DLD1 (cell line): ENCODE measurements around the gene ADARB1.

Experiments used
- in situ Hi-C: cut with HindIII; loops from 2 replicates; pipeline ENCODE4 v1.10.0; 2017; ENCODE audit warnings: low sequenced_read_pairs

ADARB1 gene

DNA sequence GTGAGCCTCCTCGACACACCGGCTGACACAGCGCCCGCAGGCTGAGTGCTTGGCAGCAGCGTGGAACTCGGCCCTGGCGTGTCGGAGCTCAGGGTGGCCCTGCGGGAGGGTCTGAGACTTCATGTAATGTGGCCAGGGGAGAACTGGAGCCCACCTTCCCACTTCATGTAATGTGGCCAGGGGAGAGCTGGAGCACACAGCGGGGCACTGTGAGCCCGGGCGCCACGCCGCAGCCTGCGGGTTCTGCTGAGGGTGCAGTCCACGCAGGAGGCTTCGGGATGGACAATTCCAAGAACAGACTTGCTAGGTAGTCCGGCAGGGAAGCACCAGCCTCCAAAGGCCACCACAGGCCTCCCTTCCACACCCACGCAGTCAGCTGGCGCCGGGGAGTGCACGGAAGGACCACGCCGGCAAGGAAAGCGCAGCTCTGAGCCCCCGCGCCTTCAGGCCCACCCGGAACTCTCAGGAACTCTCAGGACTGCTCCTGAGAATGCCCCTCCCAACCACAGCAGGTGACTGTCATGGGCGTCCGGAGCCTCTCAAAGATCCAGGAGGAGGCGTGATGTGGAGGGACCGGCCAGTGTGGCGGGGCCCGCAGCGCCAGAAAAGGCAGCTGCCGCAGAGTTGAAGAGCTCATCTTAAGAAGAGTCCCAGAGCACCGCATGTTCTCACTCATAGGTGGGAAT, 19.3 kb upstream of the ADARB1 start:
- in situ Hi-C loops, result no loop called here

DNA sequence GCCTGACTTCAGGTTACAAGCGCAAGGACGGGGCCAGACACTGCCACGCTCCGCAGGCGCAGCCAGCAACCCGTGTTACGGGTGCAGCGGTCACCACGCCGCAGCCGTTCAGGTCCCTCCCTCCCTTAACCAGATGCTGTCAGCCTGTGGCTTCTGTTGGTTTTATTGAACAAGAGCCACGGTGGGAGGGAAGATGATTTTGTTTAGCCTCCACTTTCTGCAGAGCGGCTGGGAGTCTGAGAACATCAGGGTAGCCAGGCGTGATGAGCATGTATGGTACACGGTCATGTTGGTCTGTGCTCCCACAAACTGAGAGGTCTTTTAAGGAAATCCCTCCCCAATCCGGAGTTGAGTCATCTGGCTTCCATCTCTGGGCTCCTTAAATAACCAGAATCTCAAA, 18.5 kb upstream of the ADARB1 start:
- in situ Hi-C loops, result no loop called here

DNA sequence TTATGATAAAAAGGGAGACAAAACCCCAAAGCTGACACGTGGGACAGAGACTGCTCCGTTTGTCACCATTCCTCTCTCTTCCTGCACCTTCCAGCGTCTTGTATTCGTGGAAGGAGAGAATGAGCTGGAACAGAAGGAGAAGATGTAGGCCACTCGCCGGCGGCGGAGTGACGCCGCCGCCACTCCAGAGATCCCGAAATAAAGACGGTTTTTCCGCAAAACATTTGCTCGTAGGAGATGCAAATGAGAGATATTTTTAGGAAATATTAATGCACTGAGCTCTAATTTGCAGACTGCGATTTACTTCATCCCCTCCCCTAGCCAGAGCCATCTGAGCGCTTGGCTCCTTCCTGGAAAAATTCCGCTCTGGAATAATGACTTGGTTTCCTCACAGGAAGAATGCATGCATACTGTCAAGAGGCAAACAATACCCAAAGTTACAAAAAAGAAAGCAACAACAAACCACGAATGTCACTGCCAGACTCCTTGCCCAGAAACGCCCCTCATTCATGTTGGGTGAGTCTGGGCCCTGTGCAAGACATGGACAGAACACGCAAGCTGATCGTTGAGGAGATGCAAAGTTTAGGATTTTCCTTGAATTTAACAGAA, 18.0 kb upstream of the ADARB1 start:
- in situ Hi-C loops, result no loop called here

- in situ Hi-C loops, result no loop called here
These were observed 17.3 kb upstream of the ADARB1 start for GRCh38 chr21:45056917-45057560.

DNA sequence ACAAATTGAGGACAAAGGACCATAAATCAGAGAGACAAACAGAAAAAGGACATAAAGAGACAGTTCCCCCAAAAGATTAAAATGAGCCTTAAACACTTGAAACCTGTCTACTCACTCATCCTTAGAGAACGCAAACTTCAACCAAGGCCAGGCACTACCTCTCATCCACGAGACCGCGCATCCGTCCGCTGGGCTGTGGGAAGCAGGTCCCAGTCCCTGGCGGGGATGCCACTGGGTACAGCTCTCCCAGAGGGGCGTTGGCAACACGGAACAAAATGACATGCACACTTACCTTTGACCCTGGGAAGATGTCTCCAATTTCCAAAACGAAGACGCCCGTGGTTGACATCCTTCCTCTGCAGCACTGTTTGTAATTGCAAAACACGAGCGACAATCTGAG, 16.5 kb upstream of the ADARB1 start:
- in situ Hi-C loops, result no loop called here

DNA sequence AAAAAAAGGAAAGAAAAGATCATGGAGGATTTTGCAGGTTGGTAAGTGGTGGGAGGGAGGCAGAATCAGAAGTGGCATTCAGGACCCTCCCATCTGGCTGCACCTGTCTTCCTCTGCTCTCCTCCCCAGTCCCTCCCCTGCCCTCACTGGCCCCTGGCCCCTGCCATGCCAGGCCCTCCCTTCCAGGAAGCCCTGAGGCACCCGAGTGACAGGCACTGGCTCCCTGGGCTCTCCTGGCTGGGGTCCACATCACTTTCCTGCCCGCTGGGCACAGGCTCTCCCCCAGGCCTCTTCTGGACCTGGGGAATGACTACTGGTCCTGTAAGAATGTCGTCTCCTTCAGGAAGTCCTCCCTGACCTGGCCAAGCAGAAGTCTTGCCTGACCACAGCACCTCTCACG, 15.3 kb upstream of the ADARB1 start:
- in situ Hi-C loops, result no loop called here

GRCh38 chr21:45060089-45060488, 14.3 kb upstream of the ADARB1 start:
- in situ Hi-C loops, result no loop called here

DNA sequence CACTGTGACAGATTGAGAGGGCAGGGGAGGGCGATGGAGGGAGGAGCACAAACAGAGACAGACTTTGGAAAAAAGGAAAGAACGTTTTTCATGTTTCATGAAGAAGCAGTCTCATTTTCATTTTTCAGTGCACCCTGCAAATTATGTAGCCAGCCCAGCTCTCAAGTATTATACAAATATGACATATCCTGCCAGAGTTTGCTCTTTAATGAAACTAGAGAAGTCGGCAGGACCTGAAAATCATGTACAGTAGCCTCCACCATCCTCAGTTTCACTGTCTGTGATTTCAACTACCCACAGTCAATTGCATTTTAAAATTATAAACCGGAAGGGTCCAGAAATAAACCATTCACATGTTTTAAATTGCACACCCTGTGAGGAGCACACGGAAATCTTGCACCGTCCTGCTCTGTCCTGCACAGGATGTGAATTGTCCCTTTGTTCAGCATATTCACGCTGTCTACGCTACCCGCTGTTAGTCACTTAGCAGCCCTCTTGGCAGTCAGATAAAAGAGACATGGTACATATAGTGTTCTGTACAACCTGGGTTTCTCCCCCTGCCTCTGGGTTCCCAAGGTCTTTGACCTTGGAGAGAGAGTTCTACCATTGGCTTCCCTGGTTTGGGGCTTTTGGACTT, 13.6 kb upstream of the ADARB1 start:
- in situ Hi-C loops, result no loop called here

GRCh38 chr21:45064091-45064490, 10.3 kb upstream of the ADARB1 start:
- in situ Hi-C loops, result no loop called here

GRCh38 chr21:45064618-45065399, 9.6 kb upstream of the ADARB1 start:
- in situ Hi-C loops, result no loop called here

GRCh38 chr21:45067462-45068285, 6.7 kb upstream of the ADARB1 start:
- in situ Hi-C loops, result no loop called here

- in situ Hi-C loops, result no loop called here
These were observed 5.3 kb upstream of the ADARB1 start for GRCh38 chr21:45069085-45069484.

DNA sequence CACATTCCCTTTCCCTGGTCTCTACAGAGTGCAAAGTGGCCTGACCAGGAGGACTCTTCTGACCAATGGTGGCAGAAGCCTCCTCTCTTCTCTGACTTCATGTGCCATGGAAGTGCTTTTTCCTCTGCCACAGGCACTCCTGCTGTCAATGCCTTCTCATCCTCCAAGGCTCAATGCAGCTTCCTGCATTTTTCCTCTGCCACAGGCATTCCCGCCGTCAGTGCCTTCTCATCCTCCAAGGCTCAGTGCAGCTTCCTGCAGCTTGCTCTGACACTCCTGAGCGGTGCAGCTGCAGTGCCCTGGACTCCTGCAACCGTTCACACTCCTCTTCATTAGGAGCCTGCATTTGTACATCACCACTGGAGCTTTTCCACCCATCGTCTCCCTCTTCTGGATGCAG, 4.7 kb upstream of the ADARB1 start:
- in situ Hi-C loops, result no loop called here

DNA sequence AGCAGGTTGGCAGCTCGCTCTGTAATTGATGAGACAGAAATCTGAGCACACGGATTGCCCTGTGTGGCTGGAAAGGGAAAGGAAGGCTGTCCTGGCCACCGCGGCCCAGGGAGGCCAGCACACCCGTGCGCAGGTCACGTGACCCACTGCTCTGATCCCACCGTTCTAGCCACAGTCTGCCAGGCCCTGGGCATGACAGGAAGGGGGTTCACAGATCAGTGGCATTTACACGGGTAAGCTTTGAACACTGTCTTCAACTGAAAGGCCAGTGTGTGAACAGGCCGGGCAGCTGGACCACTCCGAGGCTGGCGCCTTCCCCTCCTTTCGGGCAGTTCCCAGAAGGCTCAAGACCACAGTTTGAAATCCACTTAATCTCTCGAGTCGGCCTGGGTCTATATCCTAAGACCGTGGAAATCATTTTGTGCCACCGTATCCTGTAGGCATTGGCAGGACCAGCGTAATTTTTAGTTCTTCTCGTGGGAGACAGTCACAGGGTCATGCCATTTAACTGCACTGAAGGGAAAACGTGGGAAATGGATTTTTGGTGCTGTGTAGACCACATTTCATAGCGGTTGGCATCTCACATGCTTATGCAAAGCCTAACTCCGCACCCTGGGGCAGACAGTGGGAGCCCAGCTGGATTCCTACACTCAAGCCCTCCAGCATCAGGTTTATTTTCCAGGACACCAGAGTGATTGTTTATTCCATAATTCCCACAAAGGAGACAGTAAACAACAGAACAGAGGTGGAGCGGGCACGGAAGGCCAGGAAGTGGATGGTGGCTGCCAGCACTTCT, 3.1 kb upstream of the ADARB1 start:
- in situ Hi-C loops, result no loop called here

DNA sequence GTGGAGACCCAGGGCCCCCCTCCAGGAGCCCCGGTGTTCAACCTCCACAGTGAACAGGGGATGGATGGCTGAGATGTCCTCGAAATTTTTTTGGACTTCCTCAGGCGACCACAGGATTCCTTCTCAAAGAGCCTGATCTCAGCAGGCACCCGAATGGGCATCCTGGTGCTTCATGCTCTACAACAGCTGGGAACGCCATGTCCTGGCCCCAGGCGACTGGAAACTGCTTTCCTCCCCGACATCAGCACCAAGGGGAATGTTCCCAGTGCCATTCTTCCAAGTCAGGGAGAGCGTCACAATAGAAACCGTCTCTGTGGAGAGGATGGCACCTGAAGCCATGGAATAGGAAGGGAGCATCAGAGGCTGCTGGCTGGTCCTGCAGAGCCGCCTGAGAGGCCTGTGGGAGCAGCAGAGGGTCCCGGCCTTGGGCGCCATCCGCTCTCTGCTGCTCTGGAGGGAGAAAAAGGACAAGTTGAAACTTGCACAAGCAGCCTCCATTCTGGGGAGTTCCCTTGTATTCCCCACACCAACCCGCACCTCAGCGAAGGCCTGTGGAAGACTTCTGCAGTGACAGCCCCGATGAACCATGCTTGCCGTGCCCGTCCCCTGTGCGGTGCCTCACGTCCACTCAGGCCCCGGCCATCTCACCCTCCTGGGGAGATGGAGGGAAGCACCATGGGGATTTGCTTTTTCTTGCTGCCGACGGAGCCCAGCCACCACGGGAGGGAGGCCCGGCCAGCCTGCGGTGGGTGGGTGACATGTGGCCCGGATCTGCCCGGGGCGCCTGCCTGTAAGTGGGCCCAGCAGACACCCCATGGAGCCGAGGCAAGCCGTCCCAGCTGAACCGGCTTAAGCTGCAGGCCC, 2.3 kb upstream of the ADARB1 start:
- in situ Hi-C loops, result no loop called here

DNA sequence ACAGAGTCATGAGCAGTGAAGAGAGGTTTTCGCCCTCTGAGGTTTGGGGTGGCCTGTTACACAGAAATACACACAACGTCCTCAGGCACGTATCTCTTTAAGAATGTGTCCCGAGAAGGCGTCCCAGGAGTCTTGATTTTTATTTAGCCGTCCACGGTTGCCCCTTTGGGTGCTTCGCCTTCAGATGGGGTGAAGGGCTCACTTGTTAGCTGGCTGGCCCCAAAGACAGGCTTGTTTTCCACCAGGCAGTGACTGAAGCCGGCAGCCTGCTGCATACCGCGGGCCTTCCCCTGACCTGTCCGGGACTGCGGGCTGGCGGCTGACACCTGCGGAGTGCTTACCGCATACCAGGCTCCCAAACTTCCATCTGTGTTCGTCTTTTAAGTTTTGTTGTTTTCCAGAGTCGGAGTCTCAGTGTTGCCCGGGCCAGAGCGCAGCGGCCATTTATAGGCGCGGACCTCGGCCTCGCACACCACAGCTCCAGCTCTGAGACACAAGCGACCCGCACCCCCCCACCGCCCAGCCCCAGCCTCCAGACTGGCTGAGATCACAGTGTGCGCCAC, 1.6 kb upstream of the ADARB1 start:
- in situ Hi-C loops, result no loop called here

DNA sequence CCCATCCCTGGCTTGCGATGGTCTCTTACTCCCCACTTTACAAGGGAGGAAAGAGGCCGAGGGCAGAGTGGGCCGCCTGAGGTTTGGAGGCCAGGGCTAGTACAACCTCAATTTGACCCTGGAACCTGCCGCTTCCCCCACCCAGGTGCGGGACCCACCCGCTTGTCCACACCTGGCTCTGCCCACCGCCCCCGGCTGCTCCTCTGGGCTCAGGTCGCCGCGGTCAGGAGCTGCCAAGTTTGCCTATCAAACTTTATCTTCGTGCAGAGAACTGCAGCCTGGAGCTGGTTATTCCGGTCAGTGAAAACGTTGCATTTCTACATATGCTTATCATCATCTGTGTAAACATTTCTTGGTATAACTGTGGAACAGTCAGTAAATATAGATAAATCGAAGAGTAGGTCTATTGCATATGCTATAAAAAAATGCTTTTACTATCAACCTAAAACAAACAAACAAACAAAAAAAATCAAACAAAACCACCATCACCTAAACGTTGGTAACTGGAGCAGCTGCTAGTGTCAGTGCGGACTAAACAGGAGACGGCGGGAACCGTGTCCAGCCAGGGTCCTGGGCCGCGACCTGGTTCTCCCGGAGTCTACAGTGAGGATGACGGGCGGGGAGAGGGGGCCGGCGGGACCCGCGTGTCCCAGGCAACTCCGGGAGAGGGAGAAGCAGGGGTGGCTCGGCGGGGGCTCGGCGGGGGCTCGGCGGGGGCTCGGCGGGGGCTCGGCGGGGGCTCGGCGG, 906 bp upstream of the ADARB1 start:
- in situ Hi-C loops, result no loop called here
